Measurements from ENCODE around the gene RAB11A.

DNA sequence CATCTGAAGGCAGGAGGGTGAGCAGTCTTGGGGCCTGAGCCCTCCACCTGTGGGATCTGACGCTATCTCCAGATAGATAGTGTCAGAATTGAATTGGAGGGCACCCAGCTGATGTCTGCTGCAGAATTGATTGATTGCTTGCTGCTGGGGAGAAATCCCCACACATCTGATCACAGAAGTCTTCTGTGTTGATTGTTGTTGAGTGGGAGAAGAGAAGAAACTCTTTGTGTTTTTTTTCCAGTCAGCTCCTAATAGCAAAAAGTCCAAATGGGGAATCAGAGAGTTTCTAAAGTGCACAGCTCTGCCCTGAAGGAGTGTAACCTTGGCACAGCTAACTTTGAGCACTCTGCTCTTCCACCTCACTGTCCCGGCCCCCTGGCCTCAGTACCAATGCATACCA is 66.1 kb downstream of the RAB11A start:
- no peak for TF ChIP-seq TAF1 (IDR thresholded peaks at IDR 0.05; ENCODE audit: low read depth, low read length)
- no peak for TF ChIP-seq POLR2A (IDR thresholded peaks at IDR 0.05; ENCODE audit: low read depth, low read length)
- TF ChIP-seq POLR2AphosphoS5 (IDR thresholded peaks at IDR 0.05; ENCODE audit: low read depth, low read length), result no peak
- no peak for TF ChIP-seq POU2F2 (IDR thresholded peaks at IDR 0.05; ENCODE audit: low read depth, low read length)
- no peak for TF ChIP-seq SPI1 (IDR thresholded peaks at IDR 0.05; ENCODE audit: low read depth, low read length)

All from GM12891 (cell line).